Mesendoderm (in vitro differentiated cells): ENCODE data around the gene CCR8.

ENCODE experiments used
- DNase-seq: peaks from one replicate; pipeline ENCODE4 v3.0.0; 2013
- H2AK5ac ChIP-seq: 2 replicates; pipeline ENCODE4 v1.6.1; 2013; ENCODE audit warnings: low read length, inconsistent platforms
- H2BK120ac ChIP-seq: 2 replicates; pipeline ENCODE4 v1.6.1; 2013; ENCODE audit warnings: low read depth, mild to moderate bottlenecking, low read length, moderate library complexity, mixed read lengths
- H2BK15ac ChIP-seq: replicated peaks from 2 replicates; pipeline ENCODE4 v1.6.1; 2013; ENCODE audit warnings: low read depth, mild to moderate bottlenecking, moderate library complexity
- H2BK5ac ChIP-seq: 2 replicates; pipeline ENCODE4 v1.6.1; 2013; ENCODE audit warnings: low read length, inconsistent platforms
- H3K18ac ChIP-seq: 2 replicates; pipeline ENCODE4 v1.6.1; 2013; ENCODE audit warnings: mild to moderate bottlenecking, low read length, mixed read lengths
- H3K23ac ChIP-seq: one replicate; pipeline ENCODE4 v1.6.1; 2013; ENCODE audit warnings: low read length
- H3K27ac ChIP-seq: 2 replicates; pipeline ENCODE4 v1.5.1; 2013; ENCODE audit warnings: low read depth, mild to moderate bottlenecking, inconsistent platforms, low read length, moderate library complexity
- H3K27me3 ChIP-seq: 2 replicates; pipeline ENCODE4 v1.6.1; 2013; ENCODE audit warnings: low read length, control low read depth, mild to moderate bottlenecking, inconsistent platforms; ENCODE audit not compliant: insufficient read depth, poor library complexity
- H3K36me3 ChIP-seq: 2 replicates; pipeline ENCODE4 v1.6.1; 2013; ENCODE audit warnings: low read length, inconsistent platforms; ENCODE audit not compliant: control insufficient read depth, insufficient read depth
- H3K4ac ChIP-seq: one replicate; pipeline ENCODE4 v1.6.1; 2013; ENCODE audit warnings: low read depth, mild to moderate bottlenecking, low read length, moderate library complexity
- H3K4me1 ChIP-seq: 2 replicates; pipeline ENCODE4 v1.6.1; 2013; ENCODE audit warnings: low read depth, low read length, inconsistent platforms; ENCODE audit not compliant: control insufficient read depth
- H3K4me2 ChIP-seq: 2 replicates; pipeline ENCODE4 v1.6.1; 2013; ENCODE audit warnings: low read length
- H3K4me3 ChIP-seq: 2 replicates; pipeline ENCODE4 v1.5.1; 2013; ENCODE audit warnings: mild to moderate bottlenecking, low read length
- H3K56ac ChIP-seq: one replicate; pipeline ENCODE4 v1.6.1; 2013; ENCODE audit warnings: low read length
- H3K79me1 ChIP-seq: 2 replicates; pipeline ENCODE4 v1.6.1; 2013; ENCODE audit warnings: low read length, inconsistent platforms
- H3K79me2 ChIP-seq: 2 replicates; pipeline ENCODE4 v1.6.1; 2013; ENCODE audit warnings: mild to moderate bottlenecking, low read length; ENCODE audit not compliant: control insufficient read depth, insufficient read depth
- H3K9ac ChIP-seq: 2 replicates; pipeline ENCODE4 v1.6.1; 2013; ENCODE audit warnings: low read length, inconsistent platforms
- H4K5ac ChIP-seq: one replicate; pipeline ENCODE4 v1.6.1; 2013; ENCODE audit warnings: low read length
- H4K8ac ChIP-seq: one replicate; pipeline ENCODE4 v1.6.1; 2013; ENCODE audit warnings: low read depth, mild to moderate bottlenecking, control low read depth, low read length, moderate library complexity
- WGBS: extraction: QIAGEN DNeasy Blood & Tissue Kit; methylation state at CpG from one replicate; pipeline ENCODE4 v1.1.7; 2013; ENCODE audit warnings: low lambda C conversion rate, missing lambda C conversion rate; ENCODE audit not compliant: insufficient coverage; ENCODE audit errors: extremely low coverage; 5-methylcytosine and 5-hydroxymethylcytosine counted together

CCR8 gene

GRCh38 chr3:39296197-39297077, 33.1 kb upstream of the CCR8 start:
- no peak for DNase-seq
- no peaks in the 10 kb centered on the region for H3K4me1 ChIP-seq
- no peaks in the 10 kb centered on the region for H3K79me2 ChIP-seq
- H3K4ac ChIP-seq, result no peak overlapping the region
- H3K4me2 ChIP-seq, result no peak overlapping the region
- H4K8ac ChIP-seq, result no peak overlapping the region
- no peak overlapping the region for H3K4me3 ChIP-seq
- no peaks in the 10 kb centered on the region for H3K79me1 ChIP-seq
- H3K27me3 ChIP-seq, result no peaks in the 10 kb centered on the region
- no peak overlapping the region for H3K9ac ChIP-seq
- no peak overlapping the region for H2BK5ac ChIP-seq
- no peak overlapping the region for H4K5ac ChIP-seq
- H3K36me3 ChIP-seq, result no peaks in the 10 kb centered on the region
- WGBS, result no CpG with 5 or more reads among the region's 4 CpGs
- no peak overlapping the region for H3K27ac ChIP-seq
- no peak overlapping the region for H2BK120ac ChIP-seq
- no peak overlapping the region for H2AK5ac ChIP-seq
- no peak overlapping the region for H3K23ac ChIP-seq
- no peak overlapping the region for H3K18ac ChIP-seq
- no peak overlapping the region for H2BK15ac ChIP-seq
- no peak overlapping the region for H3K56ac ChIP-seq

- Histone ChIP-seq H3K27me3 (no peaks in the 10 kb centered on the region), H3K56ac (no peak overlapping the region), H3K4me2 (no peak overlapping the region), H3K4ac (no peak overlapping the region), H3K23ac (no peak overlapping the region), H4K5ac (no peak overlapping the region), H3K9ac (no peak overlapping the region), H3K79me2 (no peaks in the 10 kb centered on the region), H2BK5ac (no peak overlapping the region), H3K36me3 (no peaks in the 10 kb centered on the region), H2BK120ac (no peak overlapping the region), H3K18ac (no peak overlapping the region), H2AK5ac (no peak overlapping the region), H4K8ac (no peak overlapping the region), H2BK15ac (no peak overlapping the region), H3K79me1 (no peaks in the 10 kb centered on the region), H3K4me3 (no peak overlapping the region), H3K4me1 (no peaks in the 10 kb centered on the region), H3K27ac (no peak overlapping the region)
- no peak for DNase-seq
Observed at GRCh38 chr3:39299279-39299678, 30.2 kb upstream of the CCR8 start.

GRCh38 chr3:39302178-39302577, 27.3 kb upstream of the CCR8 start:
- no peak overlapping the region for H3K4me3 ChIP-seq
- no peak overlapping the region for H3K4me2 ChIP-seq
- H4K8ac ChIP-seq, result no peak overlapping the region
- H3K79me2 ChIP-seq, result no peaks in the 10 kb centered on the region
- H4K5ac ChIP-seq, result no peak overlapping the region
- H3K36me3 ChIP-seq, result no peaks in the 10 kb centered on the region
- no peak overlapping the region for H2BK15ac ChIP-seq
- no peak for DNase-seq
- H2BK5ac ChIP-seq, result no peak overlapping the region
- no peak overlapping the region for H3K23ac ChIP-seq
- H3K18ac ChIP-seq, result no peak overlapping the region
- H3K4ac ChIP-seq, result no peak overlapping the region
- no peak overlapping the region for H2AK5ac ChIP-seq
- H3K4me1 ChIP-seq, result no peaks in the 10 kb centered on the region
- WGBS, result no CpG with 5 or more reads among the region's 2 CpGs
- no peaks in the 10 kb centered on the region for H3K27me3 ChIP-seq
- no peaks in the 10 kb centered on the region for H3K79me1 ChIP-seq
- no peak overlapping the region for H3K27ac ChIP-seq
- no peak overlapping the region for H2BK120ac ChIP-seq
- H3K56ac ChIP-seq, result no peak overlapping the region
- no peak overlapping the region for H3K9ac ChIP-seq

- Histone ChIP-seq H2BK120ac (no peak overlapping the region), H2BK15ac (no peak overlapping the region), H3K56ac (no peak overlapping the region), H3K79me1 (no peaks in the 10 kb centered on the region), H3K79me2 (no peaks in the 10 kb centered on the region), H4K8ac (no peak overlapping the region), H2AK5ac (no peak overlapping the region), H3K4ac (no peak overlapping the region), H3K23ac (no peak overlapping the region), H3K9ac (no peak overlapping the region), H3K27ac (no peak overlapping the region), H3K4me2 (no peak overlapping the region), H2BK5ac (no peak overlapping the region), H3K4me3 (no peak overlapping the region), H3K27me3 (no peaks in the 10 kb centered on the region), H3K4me1 (no peaks in the 10 kb centered on the region), H3K36me3 (no peaks in the 10 kb centered on the region), H3K18ac (no peak overlapping the region), H4K5ac (no peak overlapping the region)
- no peak for DNase-seq
Observed at GRCh38 chr3:39313289-39313688, 16.2 kb upstream of the CCR8 start.

- H3K79me2 ChIP-seq, result no peaks in the 10 kb centered on the region
- no peak overlapping the region for H2BK120ac ChIP-seq
- no peaks in the 10 kb centered on the region for H3K36me3 ChIP-seq
- H3K4me3 ChIP-seq, result no peak overlapping the region
- H3K4ac ChIP-seq, result no peak overlapping the region
- no peak overlapping the region for H3K23ac ChIP-seq
- H3K27me3 ChIP-seq, result no peaks in the 10 kb centered on the region
- no peak overlapping the region for H3K56ac ChIP-seq
- H4K5ac ChIP-seq, result no peak overlapping the region
- no peak overlapping the region for H3K18ac ChIP-seq
- H2AK5ac ChIP-seq, result no peak overlapping the region
- H3K9ac ChIP-seq, result no peak overlapping the region
- H3K79me1 ChIP-seq, result no peaks in the 10 kb centered on the region
- H3K4me1 ChIP-seq, result no peaks in the 10 kb centered on the region
- no peak for DNase-seq
- no peak overlapping the region for H2BK5ac ChIP-seq
- H2BK15ac ChIP-seq, result no peak overlapping the region
- no CpG with 5 or more reads among the region's 1 CpG for WGBS
- no peak overlapping the region for H3K27ac ChIP-seq
- H3K4me2 ChIP-seq, result no peak overlapping the region
- H4K8ac ChIP-seq, result no peak overlapping the region
Observed at GRCh38 chr3:39315420-39315819, 14.1 kb upstream of the CCR8 start.

- peak; percentile 1 for DNase-seq
- H3K79me2 ChIP-seq, result no peaks in the 10 kb centered on the region
Observed at GRCh38 chr3:39317571-39318169, 11.8 kb upstream of the CCR8 start.

More at GRCh38 chr3:39317571-39318169, 11.8 kb upstream of the CCR8 start:
- no peak overlapping the region for H3K56ac ChIP-seq
- H3K18ac ChIP-seq, result no peak overlapping the region
- H3K4me1 ChIP-seq, result no peaks in the 10 kb centered on the region
- no peak overlapping the region for H4K5ac ChIP-seq
- H3K23ac ChIP-seq, result no peak overlapping the region
- no peak overlapping the region for H2BK120ac ChIP-seq
- no peak overlapping the region for H3K4ac ChIP-seq
- H2AK5ac ChIP-seq, result no peak overlapping the region
- WGBS, result no CpG with 5 or more reads among the region's 2 CpGs
- H3K9ac ChIP-seq, result no peak overlapping the region
- no peak overlapping the region for H3K4me3 ChIP-seq
- H3K36me3 ChIP-seq, result no peaks in the 10 kb centered on the region
- H2BK15ac ChIP-seq, result no peak overlapping the region
- H3K4me2 ChIP-seq, result no peak overlapping the region
- no peak overlapping the region for H2BK5ac ChIP-seq
- H3K27ac ChIP-seq, result no peak overlapping the region
- no peak overlapping the region for H4K8ac ChIP-seq
- no peaks in the 10 kb centered on the region for H3K79me1 ChIP-seq
- no peaks in the 10 kb centered on the region for H3K27me3 ChIP-seq
